Panc1 (cell line): ENCODE results near the gene FGD5.

Experiments
- CTCF ChIP-seq: fragments of 450-650 bp; IDR thresholded peaks from 2 replicates; pipeline ENCODE4 v1.5.1; 2017; ENCODE audit warnings: mild to moderate bottlenecking
- POLR2AphosphoS5 ChIP-seq: IDR thresholded peaks from 2 replicates; pipeline ENCODE4 v1.6.1; 2012; ENCODE audit warnings: mild to moderate bottlenecking, low read depth, low read length, moderate library complexity
- REST ChIP-seq, 2 experiments: IDR thresholded peaks; 2 replicates each; pipeline ENCODE4 v1.6.1; 2011 to 2012; ENCODE audit warnings: low read depth in 2 of 2, control low read depth in 1 of 2, low read length in 1 of 2, mild to moderate bottlenecking in 1 of 2, moderate library complexity in 1 of 2; ENCODE audit not compliant: insufficient read depth in 1 of 2
- SIN3A ChIP-seq: IDR thresholded peaks from 2 replicates; pipeline ENCODE4 v1.6.1; 2012; ENCODE audit warnings: low read depth, mild to moderate bottlenecking, low read length, moderate library complexity, borderline replicate concordance; ENCODE audit not compliant: insufficient read depth

GRCh38 chr3:14834807-14835466, 16.2 kb downstream of the FGD5 start:
- TF ChIP-seq CTCF (no peak), POLR2AphosphoS5 (no peak), SIN3A (no peak), REST (IDR thresholded peaks at IDR 0.05; ENCODE audit: insufficient read depth in 1 of 2, low read depth in 2 of 2, low read length in 1 of 2) (no peak)
